GM12891 (cell line): Measurements from ENCODE around the gene PDGFD.

Experiments
- PAX5 ChIP-seq: IDR thresholded peaks from 2 replicates; pipeline ENCODE4 v1.6.1; 2011; ENCODE audit warnings: low read length, moderate library complexity, mild to moderate bottlenecking; ENCODE audit not compliant: insufficient read depth, severe bottlenecking
- POLR2A ChIP-seq: IDR thresholded peaks from 2 replicates; pipeline ENCODE4 v1.6.1; 2011; ENCODE audit warnings: low read depth, low read length, control low read depth
- POLR2AphosphoS5 ChIP-seq: IDR thresholded peaks from 2 replicates; pipeline ENCODE4 v1.6.1; 2011; ENCODE audit warnings: low read depth, low read length, control low read depth
- POU2F2 ChIP-seq: IDR thresholded peaks from 2 replicates; pipeline ENCODE4 v1.6.1; 2011; ENCODE audit warnings: low read depth, mild to moderate bottlenecking, control low read depth, low read length, moderate library complexity
- SPI1 ChIP-seq: IDR thresholded peaks from 2 replicates; pipeline ENCODE4 v1.6.1; 2011; ENCODE audit warnings: low read depth, low read length, control low read depth
- TAF1 ChIP-seq: IDR thresholded peaks from 2 replicates; pipeline ENCODE4 v1.6.1; 2011; ENCODE audit warnings: low read depth, low read length, control low read depth

DNA sequence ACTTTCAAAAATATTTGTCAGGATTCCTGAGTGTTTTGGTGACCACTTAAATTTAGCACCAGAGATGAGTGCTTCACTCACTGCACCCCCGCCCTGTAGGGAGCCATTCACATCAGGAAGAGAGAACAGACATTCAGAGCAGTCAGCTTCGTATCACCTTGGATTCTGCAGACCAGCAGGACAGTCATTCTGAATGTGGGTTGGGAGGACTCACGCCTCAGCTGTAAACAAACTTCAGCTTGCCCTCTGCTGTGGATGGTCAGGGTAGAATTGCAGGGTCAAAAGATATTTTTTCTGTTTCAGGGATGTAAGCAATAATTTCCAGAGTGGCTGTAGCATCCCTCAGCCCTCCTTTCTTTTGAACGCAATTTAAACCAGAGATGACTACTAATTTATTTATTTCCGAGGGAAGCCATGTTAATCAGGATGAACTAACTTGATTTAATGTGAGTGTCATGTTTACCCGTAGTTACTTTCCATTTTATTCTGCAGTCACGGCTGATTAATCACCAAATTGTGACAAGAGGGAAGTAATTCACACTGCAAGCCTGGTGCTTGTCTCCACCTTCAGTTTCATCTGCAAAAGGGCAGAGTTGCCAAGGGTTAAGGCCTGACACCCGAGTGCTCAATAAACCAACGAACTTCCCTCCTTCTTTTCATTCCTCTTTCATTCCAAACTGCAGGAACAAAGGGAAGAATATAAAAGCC lies 301.7 kb downstream of the PDGFD start:
- TF ChIP-seq POU2F2 (no peak), POLR2AphosphoS5 (no peak), POLR2A (no peak), TAF1 (no peak), SPI1 (no peak), PAX5 (no peak)
